ENCODE data around the gene ZMIZ1. TPM values are rescaled to one million over a fixed set of nuclear protein-coding genes. Genes with fewer than 3 reads are reported as not detected.

The ZMIZ1 gene
- total RNA-seq, 1 donor: 23.3 TPM

DNA sequence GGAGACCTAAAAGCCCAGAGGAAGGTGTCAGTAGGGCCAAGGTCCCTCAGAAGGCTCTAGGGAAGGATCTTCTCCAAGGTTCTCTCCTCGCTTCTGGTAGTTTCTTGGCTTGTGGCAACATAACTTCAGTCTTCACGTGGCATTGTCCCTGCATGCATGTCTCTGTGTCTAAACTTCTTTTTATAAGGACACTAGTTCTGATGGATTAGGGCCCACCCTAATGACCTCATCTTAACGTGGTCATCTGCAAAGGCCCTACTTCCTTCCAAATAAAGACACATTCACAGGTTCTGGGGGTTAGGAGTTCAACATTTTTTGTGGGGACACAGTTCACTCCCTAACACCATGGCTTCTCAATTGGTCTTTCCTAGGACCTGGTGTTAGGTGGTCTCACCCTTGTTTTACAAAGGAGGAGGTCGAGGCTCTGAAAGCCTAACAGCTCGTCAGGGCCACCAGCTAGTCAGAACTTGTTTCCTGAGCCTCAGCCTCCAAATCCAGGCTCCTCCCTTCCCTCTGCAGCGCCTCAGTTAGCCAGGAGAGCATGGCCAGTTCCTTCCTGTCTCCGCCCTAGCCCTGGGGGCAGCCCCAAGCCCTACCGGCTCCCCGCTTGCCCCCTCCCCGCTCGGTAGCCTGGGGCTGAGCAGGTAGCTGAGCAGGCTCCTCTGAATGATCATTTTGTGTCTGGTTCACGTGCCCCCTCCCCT is 168.8 kb downstream of the ZMIZ1 start:
- TF ChIP-seq, protein P1, sequence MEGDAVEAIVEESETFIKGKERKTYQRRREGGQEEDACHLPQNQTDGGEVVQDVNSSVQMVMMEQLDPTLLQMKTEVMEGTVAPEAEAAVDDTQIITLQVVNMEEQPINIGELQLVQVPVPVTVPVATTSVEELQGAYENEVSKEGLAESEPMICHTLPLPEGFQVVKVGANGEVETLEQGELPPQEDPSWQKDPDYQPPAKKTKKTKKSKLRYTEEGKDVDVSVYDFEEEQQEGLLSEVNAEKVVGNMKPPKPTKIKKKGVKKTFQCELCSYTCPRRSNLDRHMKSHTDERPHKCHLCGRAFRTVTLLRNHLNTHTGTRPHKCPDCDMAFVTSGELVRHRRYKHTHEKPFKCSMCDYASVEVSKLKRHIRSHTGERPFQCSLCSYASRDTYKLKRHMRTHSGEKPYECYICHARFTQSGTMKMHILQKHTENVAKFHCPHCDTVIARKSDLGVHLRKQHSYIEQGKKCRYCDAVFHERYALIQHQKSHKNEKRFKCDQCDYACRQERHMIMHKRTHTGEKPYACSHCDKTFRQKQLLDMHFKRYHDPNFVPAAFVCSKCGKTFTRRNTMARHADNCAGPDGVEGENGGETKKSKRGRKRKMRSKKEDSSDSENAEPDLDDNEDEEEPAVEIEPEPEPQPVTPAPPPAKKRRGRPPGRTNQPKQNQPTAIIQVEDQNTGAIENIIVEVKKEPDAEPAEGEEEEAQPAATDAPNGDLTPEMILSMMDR (IDR thresholded peaks at IDR 0.05; ENCODE audit: insufficient read depth, low read depth, low read length): no peak
- no peak for DNase-seq (ENCODE audit: low read depth)

DNA sequence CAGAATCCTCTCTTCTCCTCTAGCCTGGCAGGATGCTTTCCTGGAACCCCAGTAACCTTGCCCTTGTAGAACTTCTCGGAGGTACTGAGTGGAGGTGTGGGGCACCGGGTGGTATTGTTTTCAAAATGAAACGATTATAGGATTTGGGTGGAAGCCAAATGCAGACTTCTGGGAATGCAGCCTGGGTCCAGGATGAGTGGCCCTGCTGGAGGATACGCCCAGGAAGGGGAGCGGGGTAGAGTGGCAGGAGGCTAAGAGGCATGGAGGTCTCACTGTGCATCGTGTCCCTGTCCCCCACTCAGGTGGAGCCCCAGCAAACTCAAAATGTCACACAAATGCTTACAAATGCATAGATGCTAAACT is 169.4 kb downstream of the ZMIZ1 start:
- no peak for DNase-seq (ENCODE audit: low read depth)
- TF ChIP-seq, protein P1 (IDR thresholded peaks at IDR 0.05; ENCODE audit: insufficient read depth, low read depth, low read length): no peak
- no peak overlapping the region for H3K4me3 ChIP-seq (ENCODE audit: low read depth, low read length)

More for the DNA sequence above, 168.8 kb downstream of the ZMIZ1 start:
- no peak overlapping the region for H3K4me3 ChIP-seq (ENCODE audit: low read depth, low read length)

DNA sequence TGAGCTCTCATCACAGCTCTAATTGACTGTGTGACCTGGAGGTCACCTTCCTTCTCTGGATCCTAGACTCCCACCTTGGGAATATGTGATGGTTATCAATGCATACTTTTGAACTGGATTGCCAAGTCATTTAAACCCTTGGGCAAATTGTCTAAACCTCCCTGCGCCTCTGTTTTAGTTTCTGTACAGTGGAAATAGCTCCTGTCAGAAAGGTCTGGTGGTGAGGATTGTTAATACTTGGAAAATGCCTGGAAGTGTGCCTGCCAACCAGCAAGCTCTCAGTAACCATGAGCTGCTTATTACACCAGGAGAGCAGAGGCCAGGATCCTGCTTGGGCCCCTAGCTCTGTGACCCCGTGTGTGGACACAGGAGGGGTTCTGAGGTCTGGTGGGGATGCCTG is 169.8 kb downstream of the ZMIZ1 start:
- TF ChIP-seq, protein P1 (IDR thresholded peaks at IDR 0.05; ENCODE audit: insufficient read depth, low read depth, low read length): no peak

DNA sequence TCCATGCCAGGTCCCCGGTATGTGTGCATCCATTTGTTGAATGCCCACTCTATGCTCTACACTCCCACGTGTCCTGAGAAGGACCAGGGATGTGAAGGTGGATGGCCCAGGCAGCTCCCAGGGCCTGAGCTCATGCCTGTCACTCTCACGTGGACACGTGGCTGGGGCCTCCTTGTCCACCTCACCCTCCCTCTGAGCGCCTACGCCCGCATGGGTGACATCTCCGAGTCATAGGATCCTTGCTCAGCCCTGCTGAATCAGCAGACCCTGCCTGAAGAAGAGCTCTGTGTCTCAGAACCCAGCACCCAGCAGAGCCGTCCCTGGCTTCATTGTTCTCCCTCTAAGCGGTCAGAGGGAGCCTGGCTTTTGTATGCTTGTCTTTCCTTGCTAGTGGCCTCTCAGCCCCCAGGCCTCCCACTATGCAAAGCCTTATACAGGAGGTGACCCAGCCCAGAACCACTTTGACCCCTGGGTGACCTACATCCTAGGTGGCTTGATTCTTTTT is 170.6 kb downstream of the ZMIZ1 start:
- TF ChIP-seq, protein P1 (IDR thresholded peaks at IDR 0.05; ENCODE audit: insufficient read depth, low read depth, low read length): no peak
- no peak overlapping the region for H3K4me3 ChIP-seq (ENCODE audit: low read depth, low read length)
- DNase-seq (ENCODE audit: low read depth): peak; percentile 76

More for the DNA sequence above, 169.8 kb downstream of the ZMIZ1 start:
- DNase-seq (ENCODE audit: low read depth): peak; percentile 48
- no peak overlapping the region for H3K4me3 ChIP-seq (ENCODE audit: low read depth, low read length)

DNA sequence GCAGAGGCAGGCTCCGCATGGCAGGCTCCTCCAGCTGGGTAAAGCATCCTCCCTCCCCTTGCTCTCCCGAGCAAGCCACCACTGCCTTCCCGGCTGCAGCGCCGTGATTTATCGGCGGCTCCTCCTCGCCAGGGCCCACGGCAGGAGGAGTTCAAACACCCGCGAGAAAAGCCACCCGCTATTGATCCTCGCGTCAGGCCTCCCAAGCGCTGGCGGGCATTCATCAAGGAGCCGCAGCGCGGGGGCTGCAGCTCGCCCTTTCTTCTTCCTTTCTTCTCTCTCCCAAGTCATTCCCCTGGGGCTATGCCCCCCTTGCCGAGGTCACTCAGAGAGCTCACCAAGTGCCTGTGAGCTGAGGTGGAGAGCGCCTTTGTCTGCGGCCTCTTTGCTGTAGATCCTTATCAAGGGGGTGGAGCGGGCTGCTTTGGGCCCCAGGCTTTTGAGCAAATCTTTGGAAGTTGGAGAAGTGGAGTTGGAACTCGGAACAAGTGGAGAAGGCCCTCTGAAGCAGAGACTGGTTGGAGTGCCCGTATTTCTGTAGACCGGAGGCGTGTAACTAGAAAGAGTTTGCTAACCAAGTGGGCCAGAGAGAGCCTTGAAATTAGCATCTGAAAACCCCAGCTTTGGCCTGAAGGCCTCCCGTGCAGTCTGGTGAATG is 171.3 kb downstream of the ZMIZ1 start:
- DNase-seq (ENCODE audit: low read depth): peak; percentile 65
- TF ChIP-seq, protein P1 (IDR thresholded peaks at IDR 0.05; ENCODE audit: insufficient read depth, low read depth, low read length): no peak
- H3K4me3 ChIP-seq (ENCODE audit: low read depth, low read length): no peak overlapping the region

DNA sequence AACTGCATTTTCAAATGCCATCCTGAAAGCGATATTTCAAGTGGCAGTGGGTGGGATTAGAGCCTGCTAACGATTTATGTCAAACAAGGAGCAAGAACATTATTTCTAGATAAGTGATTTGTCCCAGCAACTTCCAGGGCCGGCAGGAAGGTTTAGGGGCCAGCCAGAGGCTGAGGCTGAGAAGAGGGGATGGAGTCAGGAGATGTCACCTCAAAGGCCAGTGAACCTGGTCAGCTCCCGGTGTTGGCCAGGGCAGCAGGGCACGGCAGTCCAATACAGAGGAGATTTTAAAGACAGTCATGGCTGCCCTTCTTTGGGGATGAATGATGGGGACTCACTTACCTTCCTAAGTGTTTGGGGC is 172.8 kb downstream of the ZMIZ1 start:
- DNase-seq (ENCODE audit: low read depth): no peak
- TF ChIP-seq, protein P1 (IDR thresholded peaks at IDR 0.05; ENCODE audit: insufficient read depth, low read depth, low read length): no peak
- H3K4me3 ChIP-seq (ENCODE audit: low read depth, low read length): peak overlapping the region; percentile 56
